PC-3 (cell line): Measurements from ENCODE around the gene NEK4. TPM values are rescaled to one million over a fixed set of nuclear protein-coding genes. Genes with fewer than 3 reads are reported as not detected.

ENCODE experiments used
- ATAC-seq: fragments of 200-7000 bp; cut with Tn5 transposase; 2 replicates; pipeline ENCODE4 v1.9.1; 2020; ENCODE audit warnings: mild to moderate bottlenecking, moderate library complexity
- BruUV-seq: library from RNA; stranded (reverse); fragments of 400-500 nt; replicated peaks from 2 replicates; lab custom pipeline; 2021; lab: Mats Ljungman, UMichigan
- CTCF ChIA-PET: fragments of 300-600 bp; sonication (Branson Sonifier 250); formaldehyde crosslinking; loops from one replicate; lab custom pipeline; 2022; ENCODE audit warnings: antibody characterized with exemption; lab: Charles Lee
- POLR2A ChIA-PET: fragments of 300-600 bp; sonication (Branson Sonifier 250); formaldehyde crosslinking; loops from one replicate; lab custom pipeline; 2022; ENCODE audit warnings: antibody characterized with exemption; ENCODE audit not compliant: unreplicated experiment; lab: Charles Lee
- DNase-seq: peaks from one replicate; pipeline ENCODE4 v3.0.0-alpha.2; 2015
- H2AFZ ChIP-seq: fragments of 300-600 bp; sonication (generic); 2 replicates; pipeline ENCODE4 v1.6.0; 2016; ENCODE audit warnings: antibody characterized with exemption, low read length
- H3F3A ChIP-seq: fragments of 300-600 bp; sonication (generic); one replicate; pipeline ENCODE4 v1.6.0; 2017; ENCODE audit warnings: antibody characterized with exemption, low read length, control low read depth, mild to moderate bottlenecking; ENCODE audit not compliant: unreplicated experiment
- H3K27ac ChIP-seq: fragments of 300-600 bp; sonication (generic); 2 replicates; pipeline ENCODE4 v1.5.1; 2016; ENCODE audit warnings: mild to moderate bottlenecking, low read length
- H3K27me3 ChIP-seq: fragments of 300-600 bp; sonication (generic); 2 replicates; pipeline ENCODE4 v1.6.1; 2016; ENCODE audit warnings: low read length, mixed read lengths
- H3K36me3 ChIP-seq: fragments of 300-600 bp; sonication (generic); 2 replicates; pipeline ENCODE4 v1.6.1; 2016; ENCODE audit warnings: low read depth, mixed run types, low read length, mixed read lengths
- H3K4me1 ChIP-seq: fragments of 300-600 bp; sonication (generic); 2 replicates; pipeline ENCODE4 v1.5.1; 2016; ENCODE audit warnings: low read length; ENCODE audit not compliant: insufficient read depth
- H3K4me2 ChIP-seq: fragments of 300-600 bp; sonication (generic); 2 replicates; pipeline ENCODE4 v1.6.0; 2016; ENCODE audit warnings: low read length
- H3K4me3 ChIP-seq: fragments of 300-600 bp; sonication (generic); 2 replicates; pipeline ENCODE4 v1.5.1; 2016; ENCODE audit warnings: mild to moderate bottlenecking, low read length, mixed read lengths
- H3K79me2 ChIP-seq: fragments of 300-600 bp; sonication (generic); 2 replicates; pipeline ENCODE4 v1.6.1; 2017; ENCODE audit warnings: low read length, mixed read lengths
- H3K9ac ChIP-seq: fragments of 300-600 bp; sonication (generic); 2 replicates; pipeline ENCODE4 v1.6.0; 2016; ENCODE audit warnings: mild to moderate bottlenecking, low read length
- H3K9me2 ChIP-seq: fragments of 300-600 bp; sonication (generic); replicated peaks from 2 replicates; pipeline ENCODE4 v1.6.1; 2016; ENCODE audit warnings: mixed run types, low read length, mixed read lengths
- H3K9me3 ChIP-seq: fragments of 300-600 bp; sonication (generic); 2 replicates; pipeline ENCODE4 v1.6.1; 2016; ENCODE audit warnings: low read length, mixed read lengths
- H4K20me1 ChIP-seq: fragments of 300-600 bp; sonication (generic); 2 replicates; pipeline ENCODE4 v1.6.1; 2016; ENCODE audit warnings: low read length, mixed read lengths
- EZH2 ChIP-seq: fragments of 300-600 bp; sonication (generic); IDR thresholded peaks from one replicate; pipeline ENCODE4 v1.6.1; 2017; ENCODE audit warnings: antibody characterized with exemption, mild to moderate bottlenecking, low read length; ENCODE audit not compliant: unreplicated experiment
- EZH2phosphoT487 ChIP-seq: fragments of 300-600 bp; sonication (generic); IDR thresholded peaks from 2 replicates; pipeline ENCODE4 v1.6.1; 2018; ENCODE audit warnings: mild to moderate bottlenecking, antibody characterized with exemption, low read length, borderline replicate concordance
- intact Hi-C: fragments of 100-400 bp; cut with micrococcal nuclease; formaldehyde crosslinking; loops from 2 replicates; pipeline ENCODE4 v1.9.0; 2023
- total RNA-seq: library from RNA; depleted of rRNA; stranded (reverse); fragments of >200 nt; gene quantifications from 2 replicates; pipeline ENCODE4 v1.2.3, GENCODE V29; 2014
- TF ChIP-seq, protein P1 (sequence below): fragments of 300-600 bp; sonication (generic); conservative IDR thresholded peaks from 2 replicates; pipeline ENCODE4 v1.5.1; 2017; ENCODE audit warnings: antibody characterized with exemption, low read depth, mild to moderate bottlenecking, low read length

NEK4 gene
- total RNA-seq, 1 experiment from 2014 or later, result 33.6 TPM

DNA sequence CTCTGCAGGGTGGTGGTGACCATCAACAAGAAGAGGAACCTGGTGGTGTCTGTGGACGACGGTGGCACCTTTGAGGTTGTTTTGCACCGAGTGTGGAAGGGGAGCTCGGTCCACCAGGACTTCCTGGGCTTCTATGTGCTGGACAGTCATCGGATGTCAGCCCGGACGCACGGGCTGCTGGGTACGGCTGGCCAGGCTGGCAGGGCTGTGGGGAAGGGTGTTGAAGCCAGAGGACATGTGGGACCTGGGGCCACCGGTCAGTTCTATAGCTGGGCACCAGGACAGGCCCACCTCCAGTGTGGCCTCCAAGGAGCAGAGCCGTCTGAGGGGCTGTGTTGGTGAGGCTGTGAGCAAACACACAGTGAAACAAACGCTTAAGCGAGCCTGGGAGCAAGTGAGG lies 20.0 kb upstream of the NEK4 start:
- Histone ChIP-seq H3K4me3 (no peak overlapping the region), H3K9me3 (no peaks in the 10 kb centered on the region), H3K36me3 (no peaks in the 10 kb centered on the region), H3K9me2 (no peaks in the 10 kb centered on the region), H3F3A (no peaks in the 10 kb centered on the region), H4K20me1 (no peaks in the 10 kb centered on the region), H3K27me3 (no peaks in the 10 kb centered on the region), H3K4me1 (no peaks in the 10 kb centered on the region), H3K27ac (no peak overlapping the region), H3K4me2 (no peak overlapping the region), H2AFZ (no peak overlapping the region), H3K9ac (no peak overlapping the region), H3K79me2 (no peaks in the 10 kb centered on the region)
- DNase-seq (no peak), ATAC-seq (no peak)
- intact Hi-C loops, result no loop called here
- CTCF ChIA-PET, result no interaction called here
- POLR2A ChIA-PET, result no interaction called here
- TF ChIP-seq, protein P1, sequence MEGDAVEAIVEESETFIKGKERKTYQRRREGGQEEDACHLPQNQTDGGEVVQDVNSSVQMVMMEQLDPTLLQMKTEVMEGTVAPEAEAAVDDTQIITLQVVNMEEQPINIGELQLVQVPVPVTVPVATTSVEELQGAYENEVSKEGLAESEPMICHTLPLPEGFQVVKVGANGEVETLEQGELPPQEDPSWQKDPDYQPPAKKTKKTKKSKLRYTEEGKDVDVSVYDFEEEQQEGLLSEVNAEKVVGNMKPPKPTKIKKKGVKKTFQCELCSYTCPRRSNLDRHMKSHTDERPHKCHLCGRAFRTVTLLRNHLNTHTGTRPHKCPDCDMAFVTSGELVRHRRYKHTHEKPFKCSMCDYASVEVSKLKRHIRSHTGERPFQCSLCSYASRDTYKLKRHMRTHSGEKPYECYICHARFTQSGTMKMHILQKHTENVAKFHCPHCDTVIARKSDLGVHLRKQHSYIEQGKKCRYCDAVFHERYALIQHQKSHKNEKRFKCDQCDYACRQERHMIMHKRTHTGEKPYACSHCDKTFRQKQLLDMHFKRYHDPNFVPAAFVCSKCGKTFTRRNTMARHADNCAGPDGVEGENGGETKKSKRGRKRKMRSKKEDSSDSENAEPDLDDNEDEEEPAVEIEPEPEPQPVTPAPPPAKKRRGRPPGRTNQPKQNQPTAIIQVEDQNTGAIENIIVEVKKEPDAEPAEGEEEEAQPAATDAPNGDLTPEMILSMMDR, result no peak
- TF ChIP-seq EZH2 (no peak), EZH2phosphoT487 (no peak)
- BruUV-seq, result no TSS peak

DNA sequence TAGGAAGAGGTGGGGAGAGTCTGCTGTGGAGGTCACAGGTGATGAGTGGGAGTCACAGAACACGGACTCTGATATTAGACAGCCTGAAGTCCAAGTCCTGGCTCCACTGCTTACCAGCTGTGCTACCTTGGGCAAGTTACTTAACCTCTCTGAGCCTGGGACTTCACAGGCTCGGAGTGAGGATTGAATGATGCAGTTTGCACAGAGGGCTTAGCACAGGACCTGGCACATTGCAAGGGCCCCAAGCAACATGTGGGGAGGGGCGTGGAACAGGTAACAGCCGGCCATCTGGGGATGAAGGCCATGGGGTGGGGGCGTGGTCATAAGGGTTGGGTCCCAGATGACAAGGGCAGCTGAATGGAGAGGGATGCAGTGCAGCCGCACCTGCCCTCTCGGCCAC lies 19.6 kb upstream of the NEK4 start:
- BruUV-seq, result no TSS peak
- intact Hi-C loops, result no loop called here
- Histone ChIP-seq H3K9ac (no peak overlapping the region), H3K27ac (no peak overlapping the region), H3K79me2 (no peaks in the 10 kb centered on the region), H3K9me3 (no peaks in the 10 kb centered on the region), H4K20me1 (no peaks in the 10 kb centered on the region), H3K4me2 (no peak overlapping the region), H2AFZ (no peak overlapping the region), H3K9me2 (no peaks in the 10 kb centered on the region), H3F3A (no peaks in the 10 kb centered on the region), H3K4me3 (no peak overlapping the region), H3K36me3 (no peaks in the 10 kb centered on the region), H3K4me1 (no peaks in the 10 kb centered on the region), H3K27me3 (no peaks in the 10 kb centered on the region)
- ChIA-PET POLR2A (no interaction called here), CTCF (no interaction called here)
- DNase-seq (no peak), ATAC-seq (no peak)
- TF ChIP-seq EZH2 (no peak), EZH2phosphoT487 (no peak)
- TF ChIP-seq, protein P1, result no peak

DNA sequence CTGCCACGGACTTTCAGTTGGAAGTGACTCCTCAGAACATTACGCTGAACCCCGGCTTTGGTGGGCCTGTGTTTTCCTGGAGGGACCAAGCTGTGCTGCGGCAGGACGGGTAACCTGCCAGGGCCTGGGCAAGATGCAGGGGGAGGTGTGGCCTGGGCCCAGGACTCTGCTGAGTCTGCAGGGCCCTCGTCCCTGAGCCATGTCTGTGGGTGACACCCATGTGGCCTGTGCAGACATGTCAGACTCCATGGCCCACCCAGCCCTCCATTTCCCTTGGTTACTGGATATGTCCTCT lies 19.0 kb upstream of the NEK4 start:
- no peak overlapping the region for H3K4me3 ChIP-seq
- H2AFZ ChIP-seq, result no peak overlapping the region
- ATAC-seq, result no peak
- no peaks in the 10 kb centered on the region for H3K79me2 ChIP-seq
- CTCF ChIA-PET, result no interaction called here
- no peak for TF ChIP-seq EZH2phosphoT487
- no peak for TF ChIP-seq EZH2
- H3K27ac ChIP-seq, result no peak overlapping the region
- H3K36me3 ChIP-seq, result no peaks in the 10 kb centered on the region
- H3K9ac ChIP-seq, result no peak overlapping the region
- no peak overlapping the region for H3K4me2 ChIP-seq
- DNase-seq, result no peak
- no peaks in the 10 kb centered on the region for H3K4me1 ChIP-seq
- no peaks in the 10 kb centered on the region for H3F3A ChIP-seq
- no peaks in the 10 kb centered on the region for H3K9me3 ChIP-seq
- H4K20me1 ChIP-seq, result no peaks in the 10 kb centered on the region
- intact Hi-C loops, result no loop called here
- no peaks in the 10 kb centered on the region for H3K27me3 ChIP-seq
- POLR2A ChIA-PET, result interaction anchor here (0.5 kb wide), 1 partner anchor 103 kb away, joined by 3 read pairs; no protein-coding TSS in a partner anchor
- BruUV-seq, result no TSS peak
- H3K9me2 ChIP-seq, result no peaks in the 10 kb centered on the region
